Activated T-helper 1 cell treated with anti-CD3 and anti-CD28 coated beads, Interleukin-12 subunit alpha, Interleukin-12 subunit beta, Interleukin-2, Interleukin-4 antibody, amounts not matched to agents 30 ng/mL and 10 ng/mL and 1 ng/mL, durations not matched to agents 14 hours and 24 hours and 36 hours (primary cell): Measurements from ENCODE around the gene ITPR1. TPM values are rescaled to one million over a fixed set of nuclear protein-coding genes. Genes with fewer than 3 reads are reported as not detected.
"Not testable (repeated sequence)": the region's sequence is repeated elsewhere in the genome, so short reads cannot be mapped to it uniquely, and the experiment has no call there.

ENCODE experiments used
- DNase-seq: peaks from one replicate; pipeline ENCODE4 v3.0.0; 2021; ENCODE audit warnings: low spot score
- H3K27ac Mint-ChIP-seq: one replicate; pipeline ENCODE4 v1.8.0; 2021; ENCODE audit warnings: mild to moderate bottlenecking, mixed read lengths
- H3K27me3 Mint-ChIP-seq: one replicate; pipeline ENCODE4 v1.8.0; 2022; ENCODE audit warnings: mild to moderate bottlenecking, moderate library complexity, mixed read lengths; ENCODE audit not compliant: insufficient read depth
- H3K36me3 Mint-ChIP-seq: one replicate; pipeline ENCODE4 v1.8.0; 2021; ENCODE audit warnings: low read depth, mixed read lengths
- H3K4me1 Mint-ChIP-seq: one replicate; pipeline ENCODE4 v1.8.0; 2021; ENCODE audit warnings: low read depth, mixed read lengths
- H3K4me3 Mint-ChIP-seq: one replicate; pipeline ENCODE4 v1.8.0; 2021; ENCODE audit warnings: mild to moderate bottlenecking, moderate library complexity, mixed read lengths
- H3K9me3 Mint-ChIP-seq: one replicate; pipeline ENCODE4 v1.8.0; 2021; ENCODE audit warnings: mixed read lengths
- intact Hi-C: fragments of 100-400 bp; cut with micrococcal nuclease; formaldehyde crosslinking; loops from one replicate; pipeline ENCODE4 v1.15.1; 2024
- total RNA-seq: library from RNA; stranded (reverse); gene quantifications from 2 replicates; pipeline ENCODE4 v1.2.3, GENCODE V29; 2022

ITPR1 gene
- total RNA-seq, 1 donor from 2014 or later: 108 TPM

- Mint-ChIP-seq H3K4me1 (peaks cover 48% of the 10 kb centered on the region), H3K9me3 (peaks cover 16% of the 10 kb centered on the region), H3K27ac (peak overlapping the region; percentile 65), H3K4me3 (no peak overlapping the region), H3K27me3 (no peaks in the 10 kb centered on the region), H3K36me3 (peaks cover 75% of the 10 kb centered on the region)
- intact Hi-C loops: no loop called here
- no peak for DNase-seq
Measured at GRCh38 chr3:4759689-4760312, 266.7 kb downstream of the ITPR1 start.

- intact Hi-C loops: no loop called here
- peaks cover 80% of the 10 kb centered on the region for H3K36me3 Mint-ChIP-seq
- no peak for DNase-seq
- peaks cover 30% of the 10 kb centered on the region for H3K4me1 Mint-ChIP-seq
- peaks cover 34% of the 10 kb centered on the region for H3K9me3 Mint-ChIP-seq
- H3K27ac Mint-ChIP-seq: peak overlapping the region; percentile 19
- H3K27me3 Mint-ChIP-seq: no peaks in the 10 kb centered on the region
- no peak overlapping the region for H3K4me3 Mint-ChIP-seq
Measured at GRCh38 chr3:4761759-4762158, 268.6 kb downstream of the ITPR1 start.

DNA sequence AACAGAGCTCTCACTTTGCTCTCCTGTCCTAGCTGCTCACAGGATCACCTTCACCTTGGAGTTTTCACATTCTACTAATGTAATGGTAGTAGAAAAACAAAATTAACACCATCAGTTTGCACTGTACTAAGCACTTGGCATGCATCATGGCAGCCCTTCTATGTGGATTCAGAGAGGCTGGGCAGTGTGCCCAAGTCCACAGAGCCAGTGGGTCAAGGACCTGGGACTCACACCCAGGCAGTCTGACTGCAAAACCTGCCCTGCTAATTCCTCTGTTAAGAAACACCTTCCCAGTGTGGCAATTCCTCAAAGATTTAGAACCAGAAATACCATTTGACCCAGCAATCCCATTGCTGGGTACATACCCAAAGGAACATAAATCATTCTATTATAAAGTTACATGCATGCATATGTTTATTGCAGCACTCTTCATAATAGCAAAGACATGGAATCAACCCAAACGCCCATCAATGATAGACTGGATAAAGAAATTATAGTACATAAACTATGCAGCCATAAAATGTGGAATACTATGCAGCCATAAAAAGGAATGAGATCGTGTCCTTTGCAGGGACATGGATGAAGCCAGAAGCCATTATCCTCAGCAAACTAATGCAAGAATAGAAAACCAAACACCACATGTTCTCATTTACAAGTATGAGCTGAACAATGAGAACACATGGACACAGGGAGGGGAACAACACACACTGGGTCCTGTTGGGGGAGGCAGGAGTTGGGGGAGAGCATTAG, 269.5 kb downstream of the ITPR1 start:
- peaks cover 39% of the 10 kb centered on the region for H3K9me3 Mint-ChIP-seq
- not testable (repeated sequence) for H3K27me3 Mint-ChIP-seq, H3K4me3 Mint-ChIP-seq, DNase-seq
- peaks cover 28% of the 10 kb centered on the region for H3K4me1 Mint-ChIP-seq
- H3K36me3 Mint-ChIP-seq: peaks cover 85% of the 10 kb centered on the region
- intact Hi-C loops: loop anchor here (1.0 kb wide), 1 partner anchor 9 kb away; no protein-coding TSS in a partner anchor
- peak overlapping the region; percentile 51 for H3K27ac Mint-ChIP-seq

GRCh38 chr3:4763604-4764247, 270.6 kb downstream of the ITPR1 start:
- Mint-ChIP-seq H3K4me1 (peaks cover 23% of the 10 kb centered on the region), H3K4me3 (no peak overlapping the region), H3K27me3 (no peaks in the 10 kb centered on the region), H3K9me3 (peaks cover 39% of the 10 kb centered on the region), H3K36me3 (peaks cover 86% of the 10 kb centered on the region), H3K27ac (peak overlapping the region; percentile 31)
- DNase-seq: no peak
- intact Hi-C loops: loop anchor here (1.0 kb wide), 1 partner anchor 8 kb away; no protein-coding TSS in a partner anchor

DNA sequence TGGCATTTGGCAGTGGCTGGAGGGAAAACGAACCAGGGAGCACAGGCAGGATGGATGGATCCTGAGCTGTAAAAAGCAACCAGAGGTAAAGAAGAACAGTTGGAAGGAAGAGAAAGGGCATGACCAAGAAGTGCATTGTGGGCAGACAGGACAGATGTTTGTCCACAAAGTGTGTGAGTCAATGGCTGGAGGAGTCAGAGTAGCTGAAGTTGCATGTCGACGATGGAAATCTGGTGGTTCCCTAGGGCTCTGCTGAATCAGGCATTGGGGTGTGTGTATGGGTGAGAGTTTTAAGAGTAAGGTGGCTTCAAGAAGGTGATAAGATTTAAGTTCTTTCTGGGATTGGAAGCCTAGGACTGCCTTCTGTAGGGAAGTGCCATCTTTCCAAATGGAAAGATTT, 272.1 kb downstream of the ITPR1 start:
- Mint-ChIP-seq H3K4me3 (no peak overlapping the region), H3K4me1 (peaks cover 15% of the 10 kb centered on the region), H3K9me3 (peaks cover 39% of the 10 kb centered on the region), H3K27ac (no peak overlapping the region), H3K36me3 (peaks cover 87% of the 10 kb centered on the region), H3K27me3 (no peaks in the 10 kb centered on the region)
- no peak for DNase-seq
- intact Hi-C loops: no loop called here

DNA sequence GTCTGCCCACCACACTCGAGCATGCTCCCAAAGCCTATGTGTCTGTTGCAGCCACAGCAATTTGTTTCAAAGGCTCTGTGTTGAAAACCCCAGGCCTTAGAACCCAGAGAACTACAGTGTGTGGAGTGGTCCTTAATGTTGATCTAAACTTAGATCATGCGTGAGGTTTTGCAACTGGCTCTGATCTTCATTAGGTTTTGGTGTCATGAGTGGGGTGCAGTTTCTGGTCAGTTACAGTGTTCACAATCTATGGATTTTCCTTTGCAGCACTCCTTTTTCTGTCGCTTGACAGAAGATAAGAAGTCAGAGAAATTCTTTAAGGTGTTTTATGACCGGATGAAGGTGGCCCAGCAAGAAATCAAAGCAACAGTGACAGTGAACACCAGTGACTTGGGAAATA, 273.1 kb downstream of the ITPR1 start:
- Mint-ChIP-seq H3K27ac (no peak overlapping the region), H3K27me3 (no peaks in the 10 kb centered on the region), H3K4me3 (no peak overlapping the region), H3K9me3 (peaks cover 39% of the 10 kb centered on the region), H3K36me3 (peaks cover 89% of the 10 kb centered on the region), H3K4me1 (peaks cover 25% of the 10 kb centered on the region)
- DNase-seq: no peak
- intact Hi-C loops: no loop called here

DNA sequence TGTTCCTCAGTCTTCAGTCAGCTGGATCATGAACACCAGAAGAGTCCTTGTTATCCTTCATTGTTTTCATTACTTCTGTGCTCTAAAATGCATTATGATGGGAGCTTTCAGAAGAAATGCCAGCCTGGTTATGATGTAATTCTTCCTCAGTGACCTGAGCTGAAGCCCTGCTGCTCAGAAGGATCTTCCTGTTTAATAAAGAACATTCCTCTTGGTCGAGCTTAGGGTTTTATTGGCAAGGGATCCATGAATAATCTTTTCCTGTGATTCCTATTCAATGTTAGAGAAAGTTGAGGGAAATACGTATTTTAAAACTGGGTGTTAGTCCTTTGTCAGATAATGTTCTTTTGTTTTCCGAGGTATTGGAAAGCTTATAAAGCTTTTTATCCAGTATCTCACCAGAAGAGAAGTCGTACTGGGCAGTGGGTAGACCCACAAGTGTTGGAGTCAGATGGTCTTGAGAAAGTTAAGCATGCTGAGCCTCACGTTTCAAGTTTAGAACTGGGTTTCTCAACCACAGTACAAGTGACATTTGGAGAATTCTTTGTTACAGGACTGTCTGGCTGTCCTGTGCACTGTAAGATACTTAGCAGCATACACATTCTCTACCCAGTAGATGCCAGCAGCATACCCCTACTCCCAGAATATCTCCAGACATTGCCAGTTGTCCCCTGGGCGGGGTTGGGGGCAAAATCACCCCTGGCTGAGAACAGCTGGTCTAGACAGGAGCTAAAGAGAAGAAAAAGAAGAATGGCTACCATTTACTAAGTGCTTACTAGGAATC, 273.8 kb downstream of the ITPR1 start:
- intact Hi-C loops: no loop called here
- Mint-ChIP-seq H3K4me1 (peaks cover 24% of the 10 kb centered on the region), H3K4me3 (no peak overlapping the region), H3K27ac (no peak overlapping the region), H3K36me3 (peaks cover 87% of the 10 kb centered on the region), H3K27me3 (no peaks in the 10 kb centered on the region), H3K9me3 (peaks cover 39% of the 10 kb centered on the region)
- no peak for DNase-seq

GRCh38 chr3:4768021-4768420, 274.9 kb downstream of the ITPR1 start:
- no peak overlapping the region for H3K27ac Mint-ChIP-seq
- H3K4me1 Mint-ChIP-seq: peaks cover 34% of the 10 kb centered on the region
- intact Hi-C loops: no loop called here
- no peak overlapping the region for H3K4me3 Mint-ChIP-seq
- peaks cover 81% of the 10 kb centered on the region for H3K36me3 Mint-ChIP-seq
- H3K9me3 Mint-ChIP-seq: peaks cover 32% of the 10 kb centered on the region
- no peaks in the 10 kb centered on the region for H3K27me3 Mint-ChIP-seq
- DNase-seq: no peak

DNA sequence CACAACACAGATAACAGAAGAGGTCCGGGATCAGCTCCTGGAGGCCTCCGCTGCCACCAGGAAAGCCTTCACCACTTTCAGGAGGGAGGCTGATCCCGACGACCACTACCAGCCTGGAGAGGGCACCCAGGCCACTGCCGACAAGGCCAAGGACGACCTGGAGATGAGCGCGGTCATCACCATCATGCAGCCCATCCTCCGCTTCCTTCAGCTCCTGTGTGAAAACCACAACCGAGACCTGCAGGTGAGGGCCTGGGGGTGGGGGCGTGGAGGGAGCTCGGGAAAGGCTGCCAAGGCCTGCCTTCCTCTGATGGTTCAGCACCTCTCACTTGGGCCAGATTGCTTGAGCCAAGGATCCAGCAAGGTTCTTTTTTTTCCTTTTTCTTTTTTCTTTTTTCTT, 275.4 kb downstream of the ITPR1 start:
- peaks cover 83% of the 10 kb centered on the region for H3K36me3 Mint-ChIP-seq
- DNase-seq: no peak
- no peak overlapping the region for H3K27ac Mint-ChIP-seq
- peaks cover 39% of the 10 kb centered on the region for H3K4me1 Mint-ChIP-seq
- no peak overlapping the region for H3K4me3 Mint-ChIP-seq
- intact Hi-C loops: no loop called here
- peaks cover 29% of the 10 kb centered on the region for H3K9me3 Mint-ChIP-seq
- no peaks in the 10 kb centered on the region for H3K27me3 Mint-ChIP-seq

DNA sequence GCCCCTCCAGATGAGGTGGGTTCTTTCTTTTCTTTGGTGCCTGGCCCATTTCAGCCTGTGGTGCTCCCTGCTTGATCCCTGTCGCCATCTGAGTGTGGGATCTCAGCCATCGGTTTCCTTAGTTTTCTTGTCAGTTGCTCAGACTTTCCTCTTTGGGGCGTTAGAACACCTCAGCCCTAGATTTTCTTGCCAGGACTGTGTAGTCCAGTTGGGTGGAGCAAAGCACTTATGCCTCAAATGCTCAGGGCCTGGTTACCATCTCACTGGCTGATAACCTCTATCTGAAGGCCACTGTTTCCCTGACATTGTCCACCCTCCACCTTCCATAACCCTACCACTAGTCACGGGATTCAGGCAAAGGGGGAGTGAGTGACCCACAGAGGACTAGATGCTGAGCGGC, 277.4 kb downstream of the ITPR1 start:
- no peak for DNase-seq
- H3K27ac Mint-ChIP-seq: peak overlapping the region; percentile 1
- H3K9me3 Mint-ChIP-seq: peaks cover 24% of the 10 kb centered on the region
- H3K4me3 Mint-ChIP-seq: no peak overlapping the region
- peaks cover 82% of the 10 kb centered on the region for H3K36me3 Mint-ChIP-seq
- no peaks in the 10 kb centered on the region for H3K27me3 Mint-ChIP-seq
- intact Hi-C loops: no loop called here
- peaks cover 59% of the 10 kb centered on the region for H3K4me1 Mint-ChIP-seq

- intact Hi-C loops: loop anchor here (1.0 kb wide), 1 partner anchor 8 kb away; no protein-coding TSS in a partner anchor
- no peaks in the 10 kb centered on the region for H3K27me3 Mint-ChIP-seq
- peaks cover 17% of the 10 kb centered on the region for H3K9me3 Mint-ChIP-seq
- peak overlapping the region; percentile 15 for H3K4me3 Mint-ChIP-seq
- peaks cover 66% of the 10 kb centered on the region for H3K4me1 Mint-ChIP-seq
- peak overlapping the region; percentile 67 for H3K27ac Mint-ChIP-seq
- peaks cover 79% of the 10 kb centered on the region for H3K36me3 Mint-ChIP-seq
- no peak for DNase-seq
Measured at GRCh38 chr3:4771243-4771642, 278.1 kb downstream of the ITPR1 start.

- Mint-ChIP-seq H3K27ac (peak overlapping the region; percentile 76), H3K27me3 (no peaks in the 10 kb centered on the region), H3K4me1 (peaks cover 76% of the 10 kb centered on the region), H3K4me3 (peak overlapping the region; percentile 30), H3K36me3 (peaks cover 71% of the 10 kb centered on the region), H3K9me3 (peaks cover 8% of the 10 kb centered on the region)
- intact Hi-C loops: no loop called here
- no peak for DNase-seq
Measured at GRCh38 chr3:4772171-4772804, 279.1 kb downstream of the ITPR1 start.
